Measurements from ENCODE around the gene STK32C. TPM values are rescaled to one million over a fixed set of nuclear protein-coding genes. Genes with fewer than 3 reads are reported as not detected.

The STK32C gene
- polyA plus RNA-seq, 2 of the 4 experiments (the other 2 are of a cell fraction), result 29.9 to 43.6 TPM

DNA sequence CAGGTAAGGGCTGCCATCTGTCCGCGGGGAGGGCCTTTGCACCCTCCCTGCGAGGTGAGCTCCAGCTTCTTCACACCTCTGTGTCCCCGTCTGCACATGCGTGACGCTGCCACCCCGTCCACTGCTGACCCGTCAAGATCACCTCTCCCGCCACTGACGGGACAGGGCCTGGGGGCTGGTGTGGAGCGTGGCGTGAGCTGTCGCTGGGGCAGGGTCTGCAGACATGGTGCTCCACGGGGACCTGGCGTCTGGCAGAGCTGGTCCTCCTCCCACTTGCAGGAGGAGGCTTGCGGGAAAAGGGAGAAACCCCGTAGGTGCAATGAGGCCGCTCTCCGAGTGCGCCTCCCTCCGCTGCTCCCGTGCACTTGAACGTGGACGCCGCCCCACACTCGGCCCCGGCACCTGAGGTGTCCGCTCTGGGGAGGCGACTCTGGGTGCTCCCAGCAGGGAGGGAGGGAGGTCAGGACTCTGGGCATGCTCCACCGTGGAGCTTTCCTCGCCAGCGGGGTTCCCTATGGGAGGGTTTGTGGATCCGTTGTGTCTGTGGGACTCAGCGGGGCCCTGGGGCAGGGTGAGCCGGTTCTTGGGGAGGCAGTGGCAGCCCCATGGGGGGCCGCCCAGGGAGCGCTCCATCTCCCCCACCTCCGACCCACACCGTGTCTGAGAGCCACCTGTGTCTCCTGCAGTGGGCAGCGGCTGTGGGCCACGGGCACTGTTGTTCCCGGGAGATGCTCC is 138.6 kb downstream of the STK32C start:
- no peak for ATAC-seq
- TF ChIP-seq FOSB (CRISPR knock-in tag; IDR thresholded peaks at IDR 0.05) (no peak), HEYL (CRISPR knock-in tag; IDR thresholded peaks at IDR 0.05) (no peak), HOXB5 (CRISPR knock-in tag; IDR thresholded peaks at IDR 0.05) (no peak), BHLHE40 (IDR thresholded peaks at IDR 0.05; ENCODE audit: low read depth, low read length) (no peak), KDM1A (IDR thresholded peaks at IDR 0.05; ENCODE audit: low read depth) (no peak), MAZ (IDR thresholded peaks at IDR 0.05; ENCODE audit: borderline replicate concordance, low read depth, low read length) (no peak), ZC3H11A (IDR thresholded peaks at IDR 0.05) (no peak), ESRRA (IDR thresholded peaks at IDR 0.05; ENCODE audit: borderline replicate concordance, low read length) (no peak), TP53 (CRISPR knock-in tag; IDR thresholded peaks at IDR 0.05) (no peak), HDAC2 (IDR thresholded peaks at IDR 0.05) (no peak), RFX5 (IDR thresholded peaks at IDR 0.05) (no peak), POLR2AphosphoS2 (conservative IDR thresholded peaks at IDR 0.05; ENCODE audit: low read length) (no peak), CEBPB (IDR thresholded peaks at IDR 0.05) (no peak), CBX2 (IDR thresholded peaks at IDR 0.05; ENCODE audit: borderline replicate concordance, low read depth) (no peak), FOXS1 (CRISPR knock-in tag; IDR thresholded peaks at IDR 0.05) (no peak), CHD4 (IDR thresholded peaks at IDR 0.05; ENCODE audit: borderline replicate concordance) (no peak), JUN (IDR thresholded peaks at IDR 0.05) (no peak)
- TF ChIP-seq, protein P1, sequence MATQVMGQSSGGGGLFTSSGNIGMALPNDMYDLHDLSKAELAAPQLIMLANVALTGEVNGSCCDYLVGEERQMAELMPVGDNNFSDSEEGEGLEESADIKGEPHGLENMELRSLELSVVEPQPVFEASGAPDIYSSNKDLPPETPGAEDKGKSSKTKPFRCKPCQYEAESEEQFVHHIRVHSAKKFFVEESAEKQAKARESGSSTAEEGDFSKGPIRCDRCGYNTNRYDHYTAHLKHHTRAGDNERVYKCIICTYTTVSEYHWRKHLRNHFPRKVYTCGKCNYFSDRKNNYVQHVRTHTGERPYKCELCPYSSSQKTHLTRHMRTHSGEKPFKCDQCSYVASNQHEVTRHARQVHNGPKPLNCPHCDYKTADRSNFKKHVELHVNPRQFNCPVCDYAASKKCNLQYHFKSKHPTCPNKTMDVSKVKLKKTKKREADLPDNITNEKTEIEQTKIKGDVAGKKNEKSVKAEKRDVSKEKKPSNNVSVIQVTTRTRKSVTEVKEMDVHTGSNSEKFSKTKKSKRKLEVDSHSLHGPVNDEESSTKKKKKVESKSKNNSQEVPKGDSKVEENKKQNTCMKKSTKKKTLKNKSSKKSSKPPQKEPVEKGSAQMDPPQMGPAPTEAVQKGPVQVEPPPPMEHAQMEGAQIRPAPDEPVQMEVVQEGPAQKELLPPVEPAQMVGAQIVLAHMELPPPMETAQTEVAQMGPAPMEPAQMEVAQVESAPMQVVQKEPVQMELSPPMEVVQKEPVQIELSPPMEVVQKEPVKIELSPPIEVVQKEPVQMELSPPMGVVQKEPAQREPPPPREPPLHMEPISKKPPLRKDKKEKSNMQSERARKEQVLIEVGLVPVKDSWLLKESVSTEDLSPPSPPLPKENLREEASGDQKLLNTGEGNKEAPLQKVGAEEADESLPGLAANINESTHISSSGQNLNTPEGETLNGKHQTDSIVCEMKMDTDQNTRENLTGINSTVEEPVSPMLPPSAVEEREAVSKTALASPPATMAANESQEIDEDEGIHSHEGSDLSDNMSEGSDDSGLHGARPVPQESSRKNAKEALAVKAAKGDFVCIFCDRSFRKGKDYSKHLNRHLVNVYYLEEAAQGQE (IDR thresholded peaks at IDR 0.05), result no peak
- TF ChIP-seq, protein P2, sequence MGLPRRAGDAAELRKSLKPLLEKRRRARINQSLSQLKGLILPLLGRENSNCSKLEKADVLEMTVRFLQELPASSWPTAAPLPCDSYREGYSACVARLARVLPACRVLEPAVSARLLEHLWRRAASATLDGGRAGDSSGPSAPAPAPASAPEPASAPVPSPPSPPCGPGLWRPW (IDR thresholded peaks at IDR 0.05), result no peak
- WGBS (ENCODE audit: missing lambda C conversion rate), result 94% methylated on average over 27 of the region's 42 CpGs
- DNase-seq (ENCODE audit: low read depth in 1 of 2, low spot score in 1 of 2), result no peak
- no peak for FAIRE-seq
- Histone ChIP-seq H3K4me3 (no peak overlapping the region), H3K4me1 (peaks cover 7% of the 10 kb centered on the region; the same call in 1 of the 3 replicates), H3K27ac (no peak overlapping the region), H3K4me2 (no peak overlapping the region), H3K9me3 (no peaks in the 10 kb centered on the region)
- ChIA-PET CTCF (interaction anchor here (0.9 to 1.1 kb wide), 2 partner anchors 146 to 285 kb away, joined by 3 read pairs; no protein-coding TSS in a partner anchor), POLR2A (no interaction called here)

DNA sequence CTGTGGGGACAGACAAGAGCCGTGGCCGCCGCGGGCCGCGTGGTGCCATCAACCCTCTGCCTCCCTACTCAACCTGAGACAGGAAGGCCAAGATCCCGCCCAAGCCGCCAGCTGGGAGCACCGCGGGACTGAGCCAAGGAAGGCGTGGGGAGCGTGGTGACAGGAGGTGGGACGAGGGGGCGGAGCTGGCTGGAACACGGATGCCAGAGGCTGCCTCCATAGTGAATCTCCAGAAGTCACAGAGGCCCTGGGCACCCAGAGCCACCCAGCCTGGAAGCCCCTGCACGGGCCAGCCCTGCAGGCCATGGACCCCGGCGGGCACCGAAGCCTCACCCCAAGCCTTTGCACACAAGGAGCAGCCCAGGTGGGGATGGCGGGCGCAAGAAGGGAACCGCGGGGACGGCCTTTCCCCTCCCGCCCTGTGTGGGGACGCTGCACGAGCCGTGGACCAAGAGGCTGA is 139.1 kb downstream of the STK32C start:
- no peak overlapping the region for H3K27ac ChIP-seq
- POLR2A ChIA-PET, result no interaction called here
- H3K4me1 ChIP-seq, result peaks cover 7% of the 10 kb centered on the region; the same call in 1 of the 3 replicates
- ATAC-seq (no peak), FAIRE-seq (no peak), DNase-seq (ENCODE audit: low read depth in 1 of 2, low spot score in 1 of 2) (no peak)
- H3K9me3 ChIP-seq, result no peaks in the 10 kb centered on the region
- TF ChIP-seq, protein P3, sequence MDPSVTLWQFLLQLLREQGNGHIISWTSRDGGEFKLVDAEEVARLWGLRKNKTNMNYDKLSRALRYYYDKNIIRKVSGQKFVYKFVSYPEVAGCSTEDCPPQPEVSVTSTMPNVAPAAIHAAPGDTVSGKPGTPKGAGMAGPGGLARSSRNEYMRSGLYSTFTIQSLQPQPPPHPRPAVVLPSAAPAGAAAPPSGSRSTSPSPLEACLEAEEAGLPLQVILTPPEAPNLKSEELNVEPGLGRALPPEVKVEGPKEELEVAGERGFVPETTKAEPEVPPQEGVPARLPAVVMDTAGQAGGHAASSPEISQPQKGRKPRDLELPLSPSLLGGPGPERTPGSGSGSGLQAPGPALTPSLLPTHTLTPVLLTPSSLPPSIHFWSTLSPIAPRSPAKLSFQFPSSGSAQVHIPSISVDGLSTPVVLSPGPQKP (IDR thresholded peaks at IDR 0.05; ENCODE audit: low read depth, low read length), result no peak
- TF ChIP-seq MAFK (IDR thresholded peaks at IDR 0.05; ENCODE audit: partially characterized antibody), result no peak
- no peak for TF ChIP-seq MYC (IDR thresholded peaks at IDR 0.05; ENCODE audit: borderline replicate concordance, low read length)
- no peak for TF ChIP-seq POLR2A (IDR thresholded peaks at IDR 0.05; ENCODE audit: low read length)
- TF ChIP-seq MAZ (IDR thresholded peaks at IDR 0.05; ENCODE audit: borderline replicate concordance, low read depth, low read length), result no peak
- no peak for TF ChIP-seq JUN (IDR thresholded peaks at IDR 0.05)
- no peak for TF ChIP-seq GATA3 (IDR thresholded peaks at IDR 0.05; ENCODE audit: borderline replicate concordance)
- no peak for TF ChIP-seq RNF2 (IDR thresholded peaks at IDR 0.05; ENCODE audit: borderline replicate concordance, low read depth)
- CTCF ChIA-PET, result no interaction called here
- no peak overlapping the region for H3K4me2 ChIP-seq
- H3K4me3 ChIP-seq, result no peak overlapping the region
- 94% methylated on average over 28 of the region's 28 CpGs for WGBS (ENCODE audit: missing lambda C conversion rate)

Data from A549 (cell line).